Measurements from ENCODE around the gene EMC10.
"Not testable (repeated sequence)": the region's sequence is repeated elsewhere in the genome, so short reads cannot be mapped to it uniquely, and the experiment has no call there.

Gene EMC10

DNA sequence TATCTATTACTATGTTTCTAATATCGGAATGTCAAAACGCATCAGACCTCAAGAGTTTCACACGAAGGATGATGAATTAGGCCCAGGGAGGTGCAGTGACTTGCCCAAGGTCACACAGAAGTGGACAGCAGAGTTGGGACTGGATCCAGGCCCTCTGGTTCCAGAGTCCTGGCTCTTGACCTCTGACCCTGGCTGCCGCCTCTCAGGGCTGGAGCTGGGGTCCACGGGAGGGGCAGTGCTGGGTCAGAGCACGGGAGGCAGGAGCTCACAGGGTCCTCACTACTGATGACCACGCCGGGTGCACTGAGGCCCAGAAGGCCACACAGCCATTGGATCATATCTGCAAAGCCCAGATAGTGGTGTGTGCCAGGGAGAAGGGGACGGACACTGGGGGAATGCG lies 46.6 kb downstream of the EMC10 start:
- Histone ChIP-seq H2AFZ (ENCODE audit: low read length) (no peak overlapping the region), H4K20me1 (ENCODE audit: insufficient read depth, low read length) (no peaks in the 10 kb centered on the region), H3K4me1 (ENCODE audit: low read length) (no peaks in the 10 kb centered on the region), H3K79me2 (ENCODE audit: low read length) (no peaks in the 10 kb centered on the region), H3K4me2 (ENCODE audit: low read depth, low read length) (no peak overlapping the region), H3F3A (ENCODE audit: insufficient read depth, low read length) (no peaks in the 10 kb centered on the region), H3K27ac (ENCODE audit: low read length) (no peak overlapping the region), H3K9me2 (replicated peaks; ENCODE audit: insufficient read depth, low read length) (no peaks in the 10 kb centered on the region), H3K9ac (ENCODE audit: low read length) (no peak overlapping the region), H3K36me3 (replicated peaks; ENCODE audit: insufficient read depth, low read length) (no peaks in the 10 kb centered on the region), H3K9me3 (replicated peaks; ENCODE audit: insufficient read depth, low read length) (no peaks in the 10 kb centered on the region), H3K4me3 (ENCODE audit: low read length) (no peak overlapping the region), H3K27me3 (replicated peaks; ENCODE audit: insufficient read depth, low read length) (peaks cover 62% of the 10 kb centered on the region)
- TF ChIP-seq, protein P1, sequence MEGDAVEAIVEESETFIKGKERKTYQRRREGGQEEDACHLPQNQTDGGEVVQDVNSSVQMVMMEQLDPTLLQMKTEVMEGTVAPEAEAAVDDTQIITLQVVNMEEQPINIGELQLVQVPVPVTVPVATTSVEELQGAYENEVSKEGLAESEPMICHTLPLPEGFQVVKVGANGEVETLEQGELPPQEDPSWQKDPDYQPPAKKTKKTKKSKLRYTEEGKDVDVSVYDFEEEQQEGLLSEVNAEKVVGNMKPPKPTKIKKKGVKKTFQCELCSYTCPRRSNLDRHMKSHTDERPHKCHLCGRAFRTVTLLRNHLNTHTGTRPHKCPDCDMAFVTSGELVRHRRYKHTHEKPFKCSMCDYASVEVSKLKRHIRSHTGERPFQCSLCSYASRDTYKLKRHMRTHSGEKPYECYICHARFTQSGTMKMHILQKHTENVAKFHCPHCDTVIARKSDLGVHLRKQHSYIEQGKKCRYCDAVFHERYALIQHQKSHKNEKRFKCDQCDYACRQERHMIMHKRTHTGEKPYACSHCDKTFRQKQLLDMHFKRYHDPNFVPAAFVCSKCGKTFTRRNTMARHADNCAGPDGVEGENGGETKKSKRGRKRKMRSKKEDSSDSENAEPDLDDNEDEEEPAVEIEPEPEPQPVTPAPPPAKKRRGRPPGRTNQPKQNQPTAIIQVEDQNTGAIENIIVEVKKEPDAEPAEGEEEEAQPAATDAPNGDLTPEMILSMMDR (IDR thresholded peaks at IDR 0.05; ENCODE audit: low read length): no peak
- no peak for TF ChIP-seq EZH2phosphoT487 (IDR thresholded peaks at IDR 0.05; ENCODE audit: low read length)
- DNase-seq: no peak

DNA sequence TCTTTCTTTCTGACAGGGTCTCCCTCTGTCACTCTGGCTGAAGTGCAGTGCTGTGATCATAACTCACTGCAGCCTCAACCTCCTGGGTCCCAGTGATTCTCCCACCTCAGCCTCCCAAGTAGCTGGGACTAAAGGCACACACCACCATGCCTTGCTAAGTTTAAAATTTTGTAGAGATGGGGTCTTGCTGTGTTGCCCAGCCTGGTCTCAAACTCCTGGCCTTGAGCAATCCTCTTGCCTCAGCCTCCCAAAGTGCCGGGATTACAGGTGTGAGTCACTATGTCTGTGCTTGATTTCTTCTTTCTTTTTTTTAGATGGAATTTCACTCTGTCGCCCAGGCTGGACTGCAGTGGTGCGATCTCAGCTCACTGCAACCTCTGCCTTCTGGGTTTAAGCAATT lies 51.7 kb downstream of the EMC10 start:
- H3K9me3 ChIP-seq (replicated peaks; ENCODE audit: insufficient read depth, low read length); H3K27ac ChIP-seq (ENCODE audit: low read length); H3K4me1 ChIP-seq (ENCODE audit: low read length); H4K20me1 ChIP-seq (ENCODE audit: insufficient read depth, low read length); H2AFZ ChIP-seq (ENCODE audit: low read length); H3K36me3 ChIP-seq (replicated peaks; ENCODE audit: insufficient read depth, low read length); DNase-seq; H3F3A ChIP-seq (ENCODE audit: insufficient read depth, low read length); H3K9me2 ChIP-seq (replicated peaks; ENCODE audit: insufficient read depth, low read length); H3K4me2 ChIP-seq (ENCODE audit: low read depth, low read length); H3K9ac ChIP-seq (ENCODE audit: low read length); H3K79me2 ChIP-seq (ENCODE audit: low read length); H3K4me3 ChIP-seq (ENCODE audit: low read length): not testable (repeated sequence)
- peaks cover 88% of the 10 kb centered on the region for H3K27me3 ChIP-seq (replicated peaks; ENCODE audit: insufficient read depth, low read length)

DNA sequence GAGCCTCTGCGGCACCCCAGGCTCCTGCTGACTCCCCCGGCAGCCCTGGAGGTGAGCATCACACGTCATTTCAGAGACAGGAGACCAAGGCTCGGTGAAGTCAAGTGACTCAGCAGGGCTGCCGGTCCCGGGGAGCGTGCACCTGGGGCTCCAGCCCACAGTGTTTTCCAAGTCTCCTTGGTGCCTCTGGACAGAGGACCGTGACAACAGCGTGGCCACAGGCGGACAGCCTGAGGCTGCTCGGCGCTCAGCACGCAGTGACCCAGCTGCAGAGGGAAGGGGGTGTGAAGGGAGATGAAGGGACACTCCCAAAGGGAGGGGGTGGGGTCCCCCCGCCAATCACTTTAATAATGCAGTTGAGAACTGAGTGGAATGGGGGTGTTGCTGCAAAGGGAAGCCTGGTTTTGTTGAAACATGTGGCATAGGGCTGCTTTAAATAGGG lies 54.9 kb downstream of the EMC10 start:
- Histone ChIP-seq H3K36me3 (replicated peaks; ENCODE audit: insufficient read depth, low read length) (no peaks in the 10 kb centered on the region), H3K79me2 (ENCODE audit: low read length) (no peaks in the 10 kb centered on the region), H3K9me3 (replicated peaks; ENCODE audit: insufficient read depth, low read length) (no peaks in the 10 kb centered on the region), H3K4me2 (ENCODE audit: low read depth, low read length) (no peak overlapping the region), H3K27me3 (replicated peaks; ENCODE audit: insufficient read depth, low read length) (peaks cover 86% of the 10 kb centered on the region), H2AFZ (ENCODE audit: low read length) (no peak overlapping the region), H4K20me1 (ENCODE audit: insufficient read depth, low read length) (no peaks in the 10 kb centered on the region), H3K9ac (ENCODE audit: low read length) (no peak overlapping the region), H3K9me2 (replicated peaks; ENCODE audit: insufficient read depth, low read length) (no peaks in the 10 kb centered on the region), H3F3A (ENCODE audit: insufficient read depth, low read length) (no peaks in the 10 kb centered on the region), H3K4me3 (ENCODE audit: low read length) (no peak overlapping the region), H3K27ac (ENCODE audit: low read length) (no peak overlapping the region), H3K4me1 (ENCODE audit: low read length) (no peaks in the 10 kb centered on the region)
- TF ChIP-seq EZH2 (optimal IDR thresholded peaks at IDR 0.05; ENCODE audit: low read depth, low read length) (no peak), EZH2phosphoT487 (IDR thresholded peaks at IDR 0.05; ENCODE audit: low read length) (no peak)
- TF ChIP-seq, protein P1 (IDR thresholded peaks at IDR 0.05; ENCODE audit: low read length): no peak
- DNase-seq: no peak

DNA sequence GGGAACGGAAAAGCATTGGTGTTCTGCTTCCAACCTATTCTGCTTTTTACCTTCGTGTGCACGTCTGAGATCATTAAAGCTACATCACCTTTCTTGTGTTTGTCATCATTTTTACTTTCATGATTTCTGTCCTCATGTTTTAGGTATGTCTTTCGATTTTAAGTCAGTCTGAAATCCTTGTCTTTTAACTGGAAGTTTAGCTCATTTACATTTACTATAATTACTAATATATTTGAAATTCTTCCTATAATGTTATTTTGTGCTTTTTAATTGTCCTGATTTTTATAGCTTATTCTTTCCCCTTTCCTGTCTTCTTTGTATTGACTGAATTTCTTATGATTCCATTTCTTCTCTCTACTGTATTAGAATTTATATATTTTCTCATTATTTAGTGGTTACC lies 56.6 kb downstream of the EMC10 start:
- no peaks in the 10 kb centered on the region for H3K36me3 ChIP-seq (replicated peaks; ENCODE audit: insufficient read depth, low read length)
- peaks cover 93% of the 10 kb centered on the region for H3K27me3 ChIP-seq (replicated peaks; ENCODE audit: insufficient read depth, low read length)
- H3K27ac ChIP-seq (ENCODE audit: low read length): no peak overlapping the region
- H3K79me2 ChIP-seq (ENCODE audit: low read length): no peaks in the 10 kb centered on the region
- H4K20me1 ChIP-seq (ENCODE audit: insufficient read depth, low read length): no peaks in the 10 kb centered on the region
- no peaks in the 10 kb centered on the region for H3F3A ChIP-seq (ENCODE audit: insufficient read depth, low read length)
- no peak for TF ChIP-seq EZH2 (optimal IDR thresholded peaks at IDR 0.05; ENCODE audit: low read depth, low read length)
- TF ChIP-seq, protein P1 (IDR thresholded peaks at IDR 0.05; ENCODE audit: low read length): no peak
- TF ChIP-seq EZH2phosphoT487 (IDR thresholded peaks at IDR 0.05; ENCODE audit: low read length): no peak
- H2AFZ ChIP-seq (ENCODE audit: low read length): no peak overlapping the region
- no peak overlapping the region for H3K9ac ChIP-seq (ENCODE audit: low read length)
- H3K4me3 ChIP-seq (ENCODE audit: low read length): no peak overlapping the region
- no peaks in the 10 kb centered on the region for H3K4me1 ChIP-seq (ENCODE audit: low read length)
- no peak for DNase-seq
- no peaks in the 10 kb centered on the region for H3K9me2 ChIP-seq (replicated peaks; ENCODE audit: insufficient read depth, low read length)
- no peak overlapping the region for H3K4me2 ChIP-seq (ENCODE audit: low read depth, low read length)
- H3K9me3 ChIP-seq (replicated peaks; ENCODE audit: insufficient read depth, low read length): no peaks in the 10 kb centered on the region
